ENCODE measurements around the gene DCT. TPM values are rescaled to one million over a fixed set of nuclear protein-coding genes. Genes with fewer than 3 reads are reported as not detected.

Gene DCT
- polyA plus RNA-seq, 1 of the 3 experiments (the other 2 are of a cell fraction) = 0.03 TPM

DNA sequence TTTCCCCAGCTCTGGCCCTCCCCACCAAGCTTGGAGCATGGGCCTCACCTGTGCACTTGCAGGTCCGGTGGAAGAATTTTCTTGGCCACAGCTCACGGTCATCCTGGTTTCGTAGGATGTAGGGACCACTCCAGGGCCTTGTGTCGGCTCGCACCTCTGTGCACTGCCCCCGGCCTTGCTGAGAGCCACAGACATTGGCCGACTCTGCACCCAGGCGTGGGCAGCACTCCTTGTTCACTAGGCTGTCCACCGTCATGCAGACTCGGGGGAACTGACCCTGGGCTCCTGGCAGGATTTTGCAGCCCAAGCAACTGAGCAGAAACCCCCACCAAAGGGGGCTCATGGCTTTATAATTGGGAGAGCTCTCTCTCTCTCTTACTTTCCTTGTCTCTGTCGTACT is 569 bp downstream of the DCT start (continued):
- no peak for TF ChIP-seq EZH2phosphoT487 (IDR thresholded peaks at IDR 0.05; ENCODE audit: borderline replicate concordance, low read depth)
- no peak for TF ChIP-seq SMC3 (IDR thresholded peaks at IDR 0.05; ENCODE audit: low read depth, low read length)
- no peak for TF ChIP-seq TCF12 (IDR thresholded peaks at IDR 0.05)

DNA sequence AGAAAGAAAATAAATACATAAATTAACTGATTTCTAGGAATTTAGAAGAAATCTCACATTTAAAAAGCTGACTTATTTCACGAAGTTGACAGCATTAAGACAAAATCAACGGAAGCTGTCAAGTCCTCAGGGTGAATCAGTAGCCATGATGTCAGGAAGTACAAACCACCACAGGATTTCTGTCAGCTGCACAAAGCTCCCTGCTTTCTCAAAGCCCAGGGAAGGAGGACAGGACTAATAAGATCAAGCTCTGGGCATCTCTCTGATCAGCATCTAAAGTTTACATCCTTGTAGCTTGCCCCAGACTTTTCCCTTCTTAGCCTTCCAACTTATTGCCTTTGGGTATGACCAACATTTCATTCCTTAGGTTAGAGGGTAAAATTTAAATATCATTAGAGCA is 9.4 kb downstream of the DCT start:
- H3K27me3 ChIP-seq (ENCODE audit: insufficient read depth) = no peaks in the 10 kb centered on the region
- no peaks in the 10 kb centered on the region for H3K9me2 ChIP-seq
- DNase-seq = no peak
- 73% methylated on average over 2 of the region's 2 CpGs for WGBS (ENCODE audit: low lambda C conversion rate)
- H3K27ac ChIP-seq (ENCODE audit: low read depth in 2 of 2, low read length in 1 of 2) = no peak overlapping the region
- H2AFZ ChIP-seq (ENCODE audit: low read depth) = no peak overlapping the region
- H4K20me1 ChIP-seq (ENCODE audit: insufficient read depth) = no peaks in the 10 kb centered on the region
- no peak for TF ChIP-seq NRF1 (IDR thresholded peaks at IDR 0.05; ENCODE audit: low read depth, low read length)
- no peak for TF ChIP-seq NFIC (IDR thresholded peaks at IDR 0.05; ENCODE audit: borderline replicate concordance)
- no peak for TF ChIP-seq CHD2 (IDR thresholded peaks at IDR 0.05; ENCODE audit: low read length, partially characterized antibody)
- TF ChIP-seq RXRA (IDR thresholded peaks at IDR 0.05; ENCODE audit: borderline replicate concordance, low read depth) = no peak
- H3K79me2 ChIP-seq (ENCODE audit: insufficient read depth) = no peaks in the 10 kb centered on the region
- no peaks in the 10 kb centered on the region for H3K9me3 ChIP-seq
- no peaks in the 10 kb centered on the region for H3K4me1 ChIP-seq (ENCODE audit: control insufficient read depth in 1 of 2, insufficient read depth in 2 of 2, low read depth in 1 of 2, low read length in 1 of 2)
- H3K36me3 ChIP-seq (replicated peaks in 1 of 2; ENCODE audit: control insufficient read depth in 1 of 2, insufficient read depth in 2 of 2, low read length in 1 of 2) = no peaks in the 10 kb centered on the region
- no peaks in the 10 kb centered on the region for H3F3A ChIP-seq (replicated peaks; ENCODE audit: insufficient read depth)
- ChIA-PET POLR2A (no interaction called here), CTCF (interaction anchor here (0.5 to 1.0 kb wide), 2 partner anchors 14 to 51 kb away, joined by 3 to 4 read pairs; no protein-coding TSS in a partner anchor)
- no peak overlapping the region for H3K9ac ChIP-seq
- no peak overlapping the region for H3K4me2 ChIP-seq
- H3K4me3 ChIP-seq (ENCODE audit: low read depth in 2 of 2, low read length in 1 of 2) = no peak overlapping the region

DNA sequence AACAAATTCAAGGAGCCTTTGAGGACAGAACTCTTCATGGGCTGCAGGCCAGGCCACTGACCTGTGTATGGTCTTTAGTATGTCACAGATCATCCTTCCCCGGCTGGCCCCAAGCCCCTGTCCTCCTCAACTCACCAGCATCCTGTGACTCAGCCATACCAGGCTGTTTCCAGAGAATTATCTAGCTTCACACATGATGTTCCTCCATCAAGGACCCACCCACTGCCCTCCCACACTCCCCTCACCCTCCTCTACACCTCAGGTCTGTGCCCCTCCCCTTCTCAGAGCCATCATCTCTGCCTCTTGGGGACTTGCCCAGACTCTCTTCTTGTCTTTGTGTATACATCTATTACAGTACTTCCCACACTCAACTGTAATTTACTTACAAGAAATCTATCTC is 14.7 kb downstream of the DCT start:
- no peak overlapping the region for H3K9ac ChIP-seq
- H3K4me2 ChIP-seq = no peak overlapping the region
- H3K9me2 ChIP-seq = no peaks in the 10 kb centered on the region
- no peak overlapping the region for H2AFZ ChIP-seq (ENCODE audit: low read depth)
- no peak overlapping the region for H3K27ac ChIP-seq (ENCODE audit: low read depth in 2 of 2, low read length in 1 of 2)
- H3K79me2 ChIP-seq (ENCODE audit: insufficient read depth) = no peaks in the 10 kb centered on the region
- WGBS (ENCODE audit: low lambda C conversion rate) = 67% methylated on average over 1 of the region's 1 CpG
- no peaks in the 10 kb centered on the region for H3K36me3 ChIP-seq (replicated peaks in 1 of 2; ENCODE audit: control insufficient read depth in 1 of 2, insufficient read depth in 2 of 2, low read length in 1 of 2)
- no peaks in the 10 kb centered on the region for H3F3A ChIP-seq (replicated peaks; ENCODE audit: insufficient read depth)
- POLR2A ChIA-PET = no interaction called here
- no peak overlapping the region for H3K4me3 ChIP-seq (ENCODE audit: low read depth in 2 of 2, low read length in 1 of 2)
- CTCF ChIA-PET = interaction anchor here (0.6 kb wide), 1 partner anchor 380 kb away, joined by 3 read pairs; no protein-coding TSS in a partner anchor
- no peaks in the 10 kb centered on the region for H3K4me1 ChIP-seq (ENCODE audit: control insufficient read depth in 1 of 2, insufficient read depth in 2 of 2, low read depth in 1 of 2, low read length in 1 of 2)
- H3K27me3 ChIP-seq (ENCODE audit: insufficient read depth) = no peaks in the 10 kb centered on the region
- no peaks in the 10 kb centered on the region for H4K20me1 ChIP-seq (ENCODE audit: insufficient read depth)
- no peaks in the 10 kb centered on the region for H3K9me3 ChIP-seq
- no peak for DNase-seq
- no peak for TF ChIP-seq CHD2 (IDR thresholded peaks at IDR 0.05; ENCODE audit: low read length, partially characterized antibody)
- TF ChIP-seq SIN3A (IDR thresholded peaks at IDR 0.05; ENCODE audit: borderline replicate concordance, low read depth, low read length) = no peak
- TF ChIP-seq NRF1 (IDR thresholded peaks at IDR 0.05; ENCODE audit: low read depth, low read length) = no peak
- no peak for TF ChIP-seq RXRA (IDR thresholded peaks at IDR 0.05; ENCODE audit: borderline replicate concordance, low read depth)
- TF ChIP-seq, protein P1, sequence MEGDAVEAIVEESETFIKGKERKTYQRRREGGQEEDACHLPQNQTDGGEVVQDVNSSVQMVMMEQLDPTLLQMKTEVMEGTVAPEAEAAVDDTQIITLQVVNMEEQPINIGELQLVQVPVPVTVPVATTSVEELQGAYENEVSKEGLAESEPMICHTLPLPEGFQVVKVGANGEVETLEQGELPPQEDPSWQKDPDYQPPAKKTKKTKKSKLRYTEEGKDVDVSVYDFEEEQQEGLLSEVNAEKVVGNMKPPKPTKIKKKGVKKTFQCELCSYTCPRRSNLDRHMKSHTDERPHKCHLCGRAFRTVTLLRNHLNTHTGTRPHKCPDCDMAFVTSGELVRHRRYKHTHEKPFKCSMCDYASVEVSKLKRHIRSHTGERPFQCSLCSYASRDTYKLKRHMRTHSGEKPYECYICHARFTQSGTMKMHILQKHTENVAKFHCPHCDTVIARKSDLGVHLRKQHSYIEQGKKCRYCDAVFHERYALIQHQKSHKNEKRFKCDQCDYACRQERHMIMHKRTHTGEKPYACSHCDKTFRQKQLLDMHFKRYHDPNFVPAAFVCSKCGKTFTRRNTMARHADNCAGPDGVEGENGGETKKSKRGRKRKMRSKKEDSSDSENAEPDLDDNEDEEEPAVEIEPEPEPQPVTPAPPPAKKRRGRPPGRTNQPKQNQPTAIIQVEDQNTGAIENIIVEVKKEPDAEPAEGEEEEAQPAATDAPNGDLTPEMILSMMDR (IDR thresholded peaks at IDR 0.05) = no peak
- no peak for TF ChIP-seq GABPA (IDR thresholded peaks at IDR 0.05; ENCODE audit: low read depth)
- TF ChIP-seq, protein P2, sequence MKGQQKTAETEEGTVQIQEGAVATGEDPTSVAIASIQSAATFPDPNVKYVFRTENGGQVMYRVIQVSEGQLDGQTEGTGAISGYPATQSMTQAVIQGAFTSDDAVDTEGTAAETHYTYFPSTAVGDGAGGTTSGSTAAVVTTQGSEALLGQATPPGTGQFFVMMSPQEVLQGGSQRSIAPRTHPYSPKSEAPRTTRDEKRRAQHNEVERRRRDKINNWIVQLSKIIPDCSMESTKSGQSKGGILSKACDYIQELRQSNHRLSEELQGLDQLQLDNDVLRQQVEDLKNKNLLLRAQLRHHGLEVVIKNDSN (IDR thresholded peaks at IDR 0.05; ENCODE audit: borderline replicate concordance, low read depth) = no peak
- no peak for TF ChIP-seq FOXM1 (IDR thresholded peaks at IDR 0.05; ENCODE audit: low read depth)
- no peak for TF ChIP-seq EZH2phosphoT487 (IDR thresholded peaks at IDR 0.05; ENCODE audit: borderline replicate concordance, low read depth)
- TF ChIP-seq SMC3 (IDR thresholded peaks at IDR 0.05; ENCODE audit: low read depth, low read length) = no peak
- TF ChIP-seq RFX5 (IDR thresholded peaks at IDR 0.05; ENCODE audit: low read length) = no peak
- no peak for TF ChIP-seq RCOR1 (IDR thresholded peaks at IDR 0.05; ENCODE audit: low read length)
- TF ChIP-seq, protein P3, sequence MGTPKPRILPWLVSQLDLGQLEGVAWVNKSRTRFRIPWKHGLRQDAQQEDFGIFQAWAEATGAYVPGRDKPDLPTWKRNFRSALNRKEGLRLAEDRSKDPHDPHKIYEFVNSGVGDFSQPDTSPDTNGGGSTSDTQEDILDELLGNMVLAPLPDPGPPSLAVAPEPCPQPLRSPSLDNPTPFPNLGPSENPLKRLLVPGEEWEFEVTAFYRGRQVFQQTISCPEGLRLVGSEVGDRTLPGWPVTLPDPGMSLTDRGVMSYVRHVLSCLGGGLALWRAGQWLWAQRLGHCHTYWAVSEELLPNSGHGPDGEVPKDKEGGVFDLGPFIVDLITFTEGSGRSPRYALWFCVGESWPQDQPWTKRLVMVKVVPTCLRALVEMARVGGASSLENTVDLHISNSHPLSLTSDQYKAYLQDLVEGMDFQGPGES (IDR thresholded peaks at IDR 0.05; ENCODE audit: low read depth, low read length) = no peak
- TF ChIP-seq, protein P4, sequence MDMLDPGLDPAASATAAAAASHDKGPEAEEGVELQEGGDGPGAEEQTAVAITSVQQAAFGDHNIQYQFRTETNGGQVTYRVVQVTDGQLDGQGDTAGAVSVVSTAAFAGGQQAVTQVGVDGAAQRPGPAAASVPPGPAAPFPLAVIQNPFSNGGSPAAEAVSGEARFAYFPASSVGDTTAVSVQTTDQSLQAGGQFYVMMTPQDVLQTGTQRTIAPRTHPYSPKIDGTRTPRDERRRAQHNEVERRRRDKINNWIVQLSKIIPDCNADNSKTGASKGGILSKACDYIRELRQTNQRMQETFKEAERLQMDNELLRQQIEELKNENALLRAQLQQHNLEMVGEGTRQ (IDR thresholded peaks at IDR 0.05; ENCODE audit: borderline replicate concordance, low read depth, low read length) = no peak
- no peak for TF ChIP-seq ELF1 (IDR thresholded peaks at IDR 0.05)
- no peak for TF ChIP-seq POLR2AphosphoS5 (IDR thresholded peaks at IDR 0.05; ENCODE audit: low read depth, low read length)

All from SK-N-SH (cell line).